ENCODE results near the gene TRIM67.

DNA sequence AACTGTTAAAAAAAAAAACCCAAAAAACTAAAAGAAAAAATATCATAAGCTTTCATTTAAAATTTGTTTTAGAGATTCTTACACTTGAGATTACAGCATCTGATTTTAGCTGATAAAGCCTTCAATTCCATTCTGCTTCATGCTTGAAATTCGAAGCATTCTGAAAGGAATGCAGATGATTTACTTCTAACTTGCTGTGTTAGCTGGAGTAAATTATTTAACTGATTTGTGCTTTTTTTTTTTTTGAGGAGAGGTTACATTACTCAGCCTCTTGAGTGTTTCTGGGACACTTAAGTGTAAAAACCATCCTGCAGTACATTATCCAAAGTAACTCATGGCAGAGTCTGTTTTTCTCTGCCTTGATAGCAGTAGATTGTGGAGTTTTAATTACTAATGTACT is 4.5 kb upstream of the TRIM67 start:
- TF ChIP-seq EZH2 (IDR thresholded peaks at IDR 0.05; ENCODE audit: borderline replicate concordance, insufficient read depth, low read depth, low read length, poor library complexity, severe bottlenecking), result no peak
- TF ChIP-seq, protein P1, sequence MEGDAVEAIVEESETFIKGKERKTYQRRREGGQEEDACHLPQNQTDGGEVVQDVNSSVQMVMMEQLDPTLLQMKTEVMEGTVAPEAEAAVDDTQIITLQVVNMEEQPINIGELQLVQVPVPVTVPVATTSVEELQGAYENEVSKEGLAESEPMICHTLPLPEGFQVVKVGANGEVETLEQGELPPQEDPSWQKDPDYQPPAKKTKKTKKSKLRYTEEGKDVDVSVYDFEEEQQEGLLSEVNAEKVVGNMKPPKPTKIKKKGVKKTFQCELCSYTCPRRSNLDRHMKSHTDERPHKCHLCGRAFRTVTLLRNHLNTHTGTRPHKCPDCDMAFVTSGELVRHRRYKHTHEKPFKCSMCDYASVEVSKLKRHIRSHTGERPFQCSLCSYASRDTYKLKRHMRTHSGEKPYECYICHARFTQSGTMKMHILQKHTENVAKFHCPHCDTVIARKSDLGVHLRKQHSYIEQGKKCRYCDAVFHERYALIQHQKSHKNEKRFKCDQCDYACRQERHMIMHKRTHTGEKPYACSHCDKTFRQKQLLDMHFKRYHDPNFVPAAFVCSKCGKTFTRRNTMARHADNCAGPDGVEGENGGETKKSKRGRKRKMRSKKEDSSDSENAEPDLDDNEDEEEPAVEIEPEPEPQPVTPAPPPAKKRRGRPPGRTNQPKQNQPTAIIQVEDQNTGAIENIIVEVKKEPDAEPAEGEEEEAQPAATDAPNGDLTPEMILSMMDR (IDR thresholded peaks at IDR 0.05), result no peak
